HFFc6 (cell line): Measurements from ENCODE around the gene KLHL35. TPM values are rescaled to one million over a fixed set of nuclear protein-coding genes. Genes with fewer than 3 reads are reported as not detected.

Experiments used
- DNase-seq: peaks from one replicate; pipeline ENCODE4 v3.0.0-alpha.2; 2018
- H3K27ac Mint-ChIP-seq: 2 replicates; pipeline ENCODE4 v1.8.0; 2020; ENCODE audit warnings: mild to moderate bottlenecking, mixed read lengths
- H3K27me3 Mint-ChIP-seq: 2 replicates; pipeline ENCODE4 v1.8.0; 2021; ENCODE audit warnings: mild to moderate bottlenecking, moderate library complexity, mixed read lengths; ENCODE audit not compliant: insufficient read depth
- H3K36me3 Mint-ChIP-seq: 2 replicates; pipeline ENCODE4 v1.8.0; 2021; ENCODE audit warnings: low read depth, mixed read lengths
- H3K4me1 Mint-ChIP-seq: 2 replicates; pipeline ENCODE4 v1.8.0; 2020; ENCODE audit warnings: low read depth, mixed read lengths
- H3K4me3 Mint-ChIP-seq: 2 replicates; pipeline ENCODE4 v1.8.0; 2020; ENCODE audit warnings: mild to moderate bottlenecking, moderate library complexity, mixed read lengths
- H3K9me3 Mint-ChIP-seq: 2 replicates; pipeline ENCODE4 v1.8.0; 2020; ENCODE audit warnings: mild to moderate bottlenecking, mixed read lengths
- CTCF ChIP-seq: fragments of 200-600 bp; sonication (generic); IDR thresholded peaks from 2 replicates; pipeline ENCODE4 v1.5.0; 2021; ENCODE audit warnings: antibody characterized with exemption, mild to moderate bottlenecking
- total RNA-seq, 6 experiments: library from RNA; stranded (reverse); fragmentation: NEBNext Ultra II Directional; extraction: Animal tissue kit (Norgen Biotek cat#: 25700); gene quantifications; 2 replicates in 1 of 6; 3 replicates in 5 of 6; pipeline ENCODE4 v1.2.3, GENCODE V29; 2021

The KLHL35 gene
- total RNA-seq, 6 experiments from 2014 or later, result not detected

- Mint-ChIP-seq H3K27ac (no peak overlapping the region), H3K9me3 (no peaks in the 10 kb centered on the region), H3K4me1 (peaks cover 24% of the 10 kb centered on the region), H3K4me3 (no peak overlapping the region), H3K27me3 (peaks cover 5% of the 10 kb centered on the region), H3K36me3 (no peaks in the 10 kb centered on the region)
- DNase-seq, result no peak
- no peak for TF ChIP-seq CTCF
Observed at GRCh38 chr11:75467311-75467710, 34.3 kb upstream of the KLHL35 start.

DNA sequence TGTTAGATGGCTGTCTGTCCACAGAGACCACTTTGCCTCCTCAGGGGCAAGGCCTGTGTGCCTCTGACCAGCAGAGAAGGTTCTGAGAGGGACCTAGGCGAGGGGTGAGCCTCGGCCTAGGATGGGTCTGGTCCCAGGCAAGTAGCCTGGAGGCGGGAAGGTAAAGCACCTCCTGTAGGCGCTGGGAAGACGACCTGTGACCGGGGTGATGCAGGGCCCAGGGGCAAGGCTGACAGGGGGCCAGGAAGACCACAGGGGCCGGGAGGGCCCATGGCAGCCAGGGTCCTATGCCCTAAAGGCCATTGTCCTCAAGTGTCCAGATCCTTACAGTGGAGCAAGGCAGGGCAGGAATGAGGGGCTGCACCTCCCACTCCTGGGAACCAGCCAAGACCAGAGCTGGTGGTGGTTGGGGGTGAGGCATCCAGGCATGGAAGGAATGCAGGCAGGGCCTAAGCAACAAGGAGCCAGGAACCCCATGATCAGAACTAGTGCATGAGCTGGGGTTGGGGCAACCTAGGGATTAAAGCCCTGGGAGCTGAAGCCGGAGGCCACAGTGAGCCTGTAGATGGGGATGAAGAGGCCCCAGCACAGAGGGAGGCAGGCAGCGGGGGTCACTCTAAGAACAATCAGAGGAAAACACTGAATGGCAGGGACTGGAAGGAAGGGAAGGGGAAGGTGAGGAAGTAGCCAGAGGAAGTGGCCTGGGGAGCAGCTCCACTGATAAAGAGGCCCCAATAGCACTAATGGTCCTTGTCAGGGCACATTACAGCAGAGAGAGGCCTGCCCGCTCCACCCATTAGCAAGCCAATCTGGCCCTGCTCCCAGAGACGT, 32.9 kb upstream of the KLHL35 start:
- Mint-ChIP-seq H3K27me3 (peaks cover 5% of the 10 kb centered on the region), H3K36me3 (no peaks in the 10 kb centered on the region), H3K4me3 (no peak overlapping the region), H3K9me3 (no peaks in the 10 kb centered on the region), H3K27ac (peak overlapping the region; percentile 80), H3K4me1 (peaks cover 30% of the 10 kb centered on the region)
- peak; percentile 35 for DNase-seq
- no peak for TF ChIP-seq CTCF

DNA sequence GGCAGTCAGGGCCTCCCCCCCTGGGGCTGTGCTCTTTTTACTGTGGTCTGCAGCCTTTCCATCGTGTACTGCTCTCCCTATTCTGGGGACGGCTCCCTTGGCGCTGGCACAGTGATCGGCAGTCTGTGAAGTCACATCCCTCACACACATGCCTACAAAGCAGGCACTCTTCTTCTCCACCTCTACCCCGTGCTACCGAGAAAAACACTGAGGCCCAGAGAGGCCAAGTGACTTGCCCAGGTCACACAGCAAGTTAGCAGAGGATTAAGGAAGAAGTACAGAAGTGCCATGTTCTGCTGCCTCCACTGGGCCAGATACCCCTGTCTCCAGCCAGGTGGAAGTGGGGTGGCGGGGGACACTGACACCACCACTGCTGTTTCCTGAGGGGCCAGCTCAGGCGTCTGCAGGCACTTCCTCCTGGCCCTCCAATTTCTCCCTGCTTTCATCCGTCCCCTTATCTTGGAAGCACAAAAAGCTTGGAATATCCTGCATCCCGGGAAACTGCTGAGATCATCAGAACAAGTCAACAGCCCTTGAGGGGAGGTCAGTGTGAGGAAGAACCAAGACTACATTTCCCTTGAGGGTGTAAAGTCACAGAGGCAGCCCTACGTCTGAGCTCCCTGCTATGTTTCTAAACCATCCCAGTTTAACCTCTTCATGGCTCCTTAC, 30.2 kb upstream of the KLHL35 start:
- DNase-seq, result no peak
- Mint-ChIP-seq H3K36me3 (no peaks in the 10 kb centered on the region), H3K4me1 (peaks cover 25% of the 10 kb centered on the region), H3K9me3 (no peaks in the 10 kb centered on the region), H3K27me3 (peaks cover 7% of the 10 kb centered on the region), H3K4me3 (no peak overlapping the region), H3K27ac (no peak overlapping the region)
- no peak for TF ChIP-seq CTCF

DNA sequence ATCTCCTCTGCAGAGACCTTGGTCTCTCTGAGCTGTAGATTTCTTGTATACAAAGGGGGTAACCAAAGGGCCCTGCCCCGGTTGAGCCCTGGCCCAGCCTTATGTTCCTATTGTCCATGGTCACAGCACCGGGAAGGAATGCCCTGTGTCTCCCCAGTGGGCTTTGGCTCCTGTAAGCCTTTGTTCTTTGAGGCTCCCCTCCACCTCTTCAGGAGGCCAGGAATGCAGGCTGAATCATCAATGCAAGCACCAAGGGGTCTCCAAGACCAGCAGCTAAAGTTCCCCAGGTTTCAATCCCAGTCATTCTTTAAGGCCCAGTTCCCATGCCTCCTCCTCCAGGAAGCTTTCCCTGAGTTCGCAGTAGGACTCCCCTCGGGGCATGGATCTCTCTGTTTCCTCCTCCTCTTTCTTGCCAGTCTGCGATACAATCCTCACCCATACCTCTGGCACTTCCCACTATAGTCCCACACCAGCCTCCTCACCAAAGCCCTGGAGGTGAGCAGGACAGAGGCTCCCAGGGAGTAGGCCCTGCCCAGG, 29.2 kb upstream of the KLHL35 start:
- H3K36me3 Mint-ChIP-seq, result no peaks in the 10 kb centered on the region

GRCh38 chr11:75461151-75461550, 28.1 kb upstream of the KLHL35 start:
- peaks cover 22% of the 10 kb centered on the region for H3K4me1 Mint-ChIP-seq
- no peaks in the 10 kb centered on the region for H3K36me3 Mint-ChIP-seq
- no peak for DNase-seq
- no peak overlapping the region for H3K4me3 Mint-ChIP-seq
- H3K9me3 Mint-ChIP-seq, result no peaks in the 10 kb centered on the region
- no peak for TF ChIP-seq CTCF
- peaks cover 10% of the 10 kb centered on the region for H3K27me3 Mint-ChIP-seq
- no peak overlapping the region for H3K27ac Mint-ChIP-seq

More for the DNA sequence above, 29.2 kb upstream of the KLHL35 start:
- Mint-ChIP-seq H3K4me3 (no peak overlapping the region), H3K27me3 (peaks cover 6% of the 10 kb centered on the region), H3K4me1 (peaks cover 25% of the 10 kb centered on the region), H3K9me3 (no peaks in the 10 kb centered on the region), H3K27ac (no peak overlapping the region)
- TF ChIP-seq CTCF, result no peak
- DNase-seq, result no peak
